H1 (cell line): ENCODE data around the gene CDC5L. TPM values are rescaled to one million over a fixed set of nuclear protein-coding genes. Genes with fewer than 3 reads are reported as not detected.

Experiments
- CTCF ChIA-PET: fragments of 300-600 bp; sonication (Branson Sonifier 250); formaldehyde crosslinking; loops from one replicate; lab custom pipeline; 2021; ENCODE audit not compliant: partially characterized antibody; lab: Charles Lee
- POLR2A ChIA-PET: fragments of 300-600 bp; sonication (Branson Sonifier 250); formaldehyde crosslinking; loops from one replicate; lab custom pipeline; 2021; ENCODE audit warnings: inconsistent platforms; ENCODE audit not compliant: partially characterized antibody; lab: Charles Lee
- DNase-seq, 2 experiments: peaks; one replicate each; pipeline versions ENCODE4 v3.0.0 to v3.0.0-alpha.2; 2010 to 2022; ENCODE audit warnings: low spot score in 2 of 2, low read depth in 1 of 2, mixed read lengths in 1 of 2
- FAIRE-seq: peaks from 2 replicates; lab custom pipeline; 2011; peaks lifted over from hg19 to GRCh38; lab: Jason Lieb, UNC
- H2AFZ ChIP-seq: 2 replicates; pipeline ENCODE4 v1.8.1; 2012; ENCODE audit warnings: low read length, inconsistent platforms
- H2AK5ac ChIP-seq: 2 replicates; pipeline ENCODE4 v1.6.1; 2013; ENCODE audit warnings: low read depth, low read length
- H2BK120ac ChIP-seq: replicated peaks from 2 replicates; pipeline ENCODE3; 2013; ENCODE audit warnings: low read depth, low read length, inconsistent platforms
- H2BK12ac ChIP-seq: 2 replicates; pipeline ENCODE4 v1.6.1; 2013; ENCODE audit warnings: low read depth, low read length
- H2BK15ac ChIP-seq: 2 replicates; pipeline ENCODE4 v1.6.1; 2013; ENCODE audit warnings: low read length
- H2BK20ac ChIP-seq: 2 replicates; pipeline ENCODE4 v1.6.1; 2013; ENCODE audit warnings: low read length
- H2BK5ac ChIP-seq: 2 replicates; pipeline ENCODE4 v1.6.1; 2013; ENCODE audit warnings: low read depth, low read length
- H3K14ac ChIP-seq: 2 replicates; pipeline ENCODE4 v1.6.1; 2013; ENCODE audit warnings: inconsistent platforms; ENCODE audit not compliant: insufficient read length
- H3K18ac ChIP-seq: 2 replicates; pipeline ENCODE4 v1.6.1; 2013; ENCODE audit warnings: low read length; ENCODE audit errors: extremely low read depth
- H3K23ac ChIP-seq: 2 replicates; pipeline ENCODE4 v1.6.1; 2013; ENCODE audit warnings: inconsistent platforms; ENCODE audit not compliant: insufficient read length
- H3K23me2 ChIP-seq: 2 replicates; pipeline ENCODE4 v1.6.1; 2013; ENCODE audit warnings: low read depth, low read length
- H3K27ac ChIP-seq: 2 replicates; pipeline ENCODE4 v1.6.1; 2011; ENCODE audit warnings: low read depth, low read length, inconsistent platforms
- H3K27me3 ChIP-seq, 4 experiments: replicated peaks in 1 of 4; 1 replicate in 1 of 4; 2 replicates in 3 of 4; pipeline versions ENCODE4 v1.6.1 to v1.8.1; 2011 to 2013; ENCODE audit warnings: low read length in 3 of 4, mild to moderate bottlenecking in 3 of 4, inconsistent platforms in 2 of 4, mixed read lengths in 2 of 4, moderate library complexity in 1 of 4; ENCODE audit not compliant: control insufficient read depth in 3 of 4, insufficient read depth in 3 of 4; ENCODE audit errors: extremely low read depth in 1 of 4
- H3K36me3 ChIP-seq, 4 experiments: 2 replicates each; pipeline versions ENCODE4 v1.6.1 to v1.8.1; 2011 to 2013; ENCODE audit warnings: mild to moderate bottlenecking in 4 of 4, low read length in 3 of 4, moderate library complexity in 2 of 4, control low read depth in 1 of 4, inconsistent platforms in 1 of 4; ENCODE audit not compliant: insufficient read depth in 4 of 4, control insufficient read depth in 2 of 4
- H3K4ac ChIP-seq: replicated peaks from 2 replicates; pipeline ENCODE3; 2013; ENCODE audit warnings: low read length, low read depth, mixed read lengths, inconsistent platforms; ENCODE audit not compliant: insufficient read length
- H3K4me1 ChIP-seq, 4 experiments: replicated peaks in 1 of 4; 1 replicate in 1 of 4; 2 replicates in 3 of 4; pipeline versions ENCODE4 v1.6.1 to v1.8.1; 2011 to 2013; ENCODE audit warnings: low read length in 3 of 4, inconsistent platforms in 2 of 4, mixed read lengths in 1 of 4; ENCODE audit not compliant: insufficient read depth in 4 of 4, control insufficient read depth in 3 of 4
- H3K4me2 ChIP-seq, 2 experiments: 2 replicates each; pipeline versions ENCODE4 v1.6.1 to v1.8.1; 2011 to 2013; ENCODE audit warnings: low read depth in 2 of 2, low read length in 2 of 2, control low read depth in 1 of 2, inconsistent platforms in 1 of 2, mild to moderate bottlenecking in 1 of 2; ENCODE audit not compliant: insufficient read depth in 1 of 2
- H3K4me3 ChIP-seq, 4 experiments: fragments of 200-600, 300-600 bp in 1 of 4; sonication (generic), shearing (Covaris generic), sonication (Bioruptor Twin) in 1 of 4; 2 replicates each; pipeline versions ENCODE4 v1.5.1 to v1.8.1; 2011 to 2016; ENCODE audit warnings: low read length in 4 of 4, low read depth in 3 of 4, control low read depth in 2 of 4, inconsistent platforms in 2 of 4, mild to moderate bottlenecking in 2 of 4, mixed read lengths in 1 of 4, moderate library complexity in 1 of 4; ENCODE audit not compliant: insufficient read depth in 2 of 4; ENCODE audit errors: extremely low read depth in 1 of 4
- H3K56ac ChIP-seq: replicated peaks from 2 replicates; pipeline ENCODE3; 2013; ENCODE audit warnings: low read depth, mild to moderate bottlenecking, mixed read lengths, low read length, inconsistent platforms; ENCODE audit not compliant: insufficient read length
- H3K79me1 ChIP-seq: 2 replicates; pipeline ENCODE4 v1.6.1; 2013; ENCODE audit warnings: low read depth, low read length, control low read depth
- H3K79me2 ChIP-seq, 2 experiments: 2 replicates each; pipeline versions ENCODE4 v1.6.1 to v1.8.1; 2012 to 2013; ENCODE audit warnings: low read length in 2 of 2, mild to moderate bottlenecking in 2 of 2, inconsistent platforms in 1 of 2; ENCODE audit not compliant: insufficient read depth in 2 of 2, control insufficient read depth in 1 of 2
- H3K9ac ChIP-seq, 4 experiments: replicated peaks in 1 of 4; 1 replicate in 1 of 4; 2 replicates in 3 of 4; pipeline versions ENCODE4 v1.6.1 to v1.8.1; 2011 to 2013; ENCODE audit warnings: low read depth in 3 of 4, low read length in 3 of 4, control low read depth in 2 of 4, mild to moderate bottlenecking in 2 of 4, moderate library complexity in 2 of 4, inconsistent platforms in 1 of 4; ENCODE audit errors: extremely low read depth in 1 of 4
- H3K9me3 ChIP-seq, 2 experiments: 2 replicates each; pipeline versions ENCODE4 v1.6.1 to v1.8.1; 2012 to 2013; ENCODE audit warnings: mild to moderate bottlenecking in 2 of 2, moderate library complexity in 2 of 2, control low read depth in 1 of 2, inconsistent platforms in 1 of 2, low read depth in 1 of 2, low read length in 1 of 2, mixed read lengths in 1 of 2; ENCODE audit not compliant: insufficient read depth in 2 of 2
- H4K20me1 ChIP-seq, 2 experiments: replicated peaks in 1 of 2; 2 replicates each; pipeline versions ENCODE3 to v1.8.1; 2011 to 2013; ENCODE audit warnings: inconsistent platforms in 2 of 2, low read length in 2 of 2, mild to moderate bottlenecking in 1 of 2; ENCODE audit not compliant: insufficient read depth in 2 of 2, control insufficient read depth in 1 of 2
- H4K5ac ChIP-seq: 2 replicates; pipeline ENCODE4 v1.6.1; 2013; ENCODE audit warnings: low read length, low read depth, mixed read lengths, inconsistent platforms; ENCODE audit not compliant: insufficient read length
- H4K8ac ChIP-seq: 2 replicates; pipeline ENCODE4 v1.8.0; 2013; ENCODE audit warnings: mild to moderate bottlenecking, moderate library complexity, low read length, inconsistent platforms; ENCODE audit not compliant: insufficient read depth; ENCODE audit errors: extremely low read depth
- H4K91ac ChIP-seq: replicated peaks from 2 replicates; pipeline ENCODE3; 2013; ENCODE audit warnings: low read length, mixed read lengths, inconsistent platforms; ENCODE audit not compliant: insufficient read length
- FOSL1 ChIP-seq: IDR thresholded peaks from 2 replicates; pipeline ENCODE4 v1.6.1; 2011; ENCODE audit warnings: mild to moderate bottlenecking, low read depth, low read length, moderate library complexity; ENCODE audit not compliant: insufficient read depth
- JUND ChIP-seq: IDR thresholded peaks from 2 replicates; pipeline ENCODE4 v1.6.1; 2011; ENCODE audit warnings: mild to moderate bottlenecking, improper control_type of control experiment, low read length
- RAD21 ChIP-seq, 2 experiments: IDR thresholded peaks in 1 of 2; conservative IDR thresholded peaks in 1 of 2; 2 replicates each; pipeline ENCODE4 v1.6.1; 2011; ENCODE audit warnings: low read depth in 2 of 2, low read length in 2 of 2, improper control_type of control experiment in 1 of 2, inconsistent platforms in 1 of 2, mild to moderate bottlenecking in 1 of 2, moderate library complexity in 1 of 2
- TEAD4 ChIP-seq: IDR thresholded peaks from 2 replicates; pipeline ENCODE4 v1.6.1; 2012; ENCODE audit warnings: low read depth, low read length, inconsistent platforms, mixed read lengths
- WGBS, 2 experiments: shearing (Covaris generic) in 1 of 2; methylation state at CpG; one replicate each; pipeline versions ENCODE4 v1.1.6 to v1.1.7; 2013 to 2015; ENCODE audit warnings: low lambda C conversion rate in 2 of 2, mixed read lengths in 2 of 2, inconsistent platforms in 1 of 2, low coverage in 1 of 2, missing lambda C conversion rate in 1 of 2; ENCODE audit not compliant: insufficient replicate concordance in 2 of 2, insufficient coverage in 1 of 2, insufficient read length in 1 of 2; ENCODE audit errors: extremely low coverage in 1 of 2, missing lambda C conversion rate in 1 of 2; 5-methylcytosine and 5-hydroxymethylcytosine counted together
- polyA plus RNA-seq, 7 experiments: library from polyadenylated mRNA; depleted of rRNA in 3 of 7; stranded (reverse) in 5 of 7; unstranded in 2 of 7; fragments of >200 nt in 5 of 7; fragments of 200-250 nt in 2 of 7; gene quantifications; 1 replicate in 5 of 7; 2 replicates in 1 of 7; 4 replicates in 1 of 7; pipeline versions ENCODE4 v1.2.1 to v1.2.3, GENCODE V29; 2011 to 2013; ENCODE audit warnings: missing spikeins in 2 of 7, mixed read lengths in 2 of 7
- total RNA-seq: library from RNA; stranded (reverse); fragmentation: NEBNext Ultra II Directional; extraction: Animal tissue kit (Norgen Biotek cat#: 25700); gene quantifications from 2 replicates; pipeline ENCODE4 v1.2.1, GENCODE V29; 2021

The CDC5L gene
- total and polyA plus RNA-seq, 2 of the 8 experiments (the other 6 are each of a cell fraction or from before 2014, with no cell fraction given): 8.4 to 32.8 TPM

- peak overlapping the region; percentile 75; the same call in 1 of the 2 replicates for H2BK20ac ChIP-seq
- 88% methylated on average over 6 of the region's 6 CpGs; no CpG with 5 or more reads in 1 of the 2 experiments for WGBS, 2 experiments
- FAIRE-seq: no peak
- no peak overlapping the region for H4K5ac ChIP-seq
- ChIA-PET POLR2A (no interaction called here), CTCF (interaction anchor here (0.6 to 1.5 kb wide), 7 partner anchors 9 to 118 kb away, joined by 3 to 5 read pairs (median 3); no protein-coding TSS in a partner anchor)
- no peak overlapping the region for H3K27ac ChIP-seq
- H3K27me3 ChIP-seq: no peaks in the 10 kb centered on the region
- no peaks in the 10 kb centered on the region for H3K9me3 ChIP-seq
- H3K14ac ChIP-seq: no peak overlapping the region
- no peaks in the 10 kb centered on the region for H3K23me2 ChIP-seq
- no peak overlapping the region for H3K9ac ChIP-seq
- TF ChIP-seq FOSL1: no peak
- no peak for TF ChIP-seq RAD21 (IDR thresholded peaks at IDR 0.05 in 1 of 2, conservative IDR thresholded peaks at IDR 0.05 in 1 of 2; ENCODE audit: low read depth in 2 of 2, low read length in 2 of 2)
- no peak for TF ChIP-seq JUND
- no peak for TF ChIP-seq TEAD4
- H3K79me1 ChIP-seq: no peaks in the 10 kb centered on the region
- H3K4me2 ChIP-seq: no peak overlapping the region
- no peak overlapping the region for H3K4ac ChIP-seq
- H2AFZ ChIP-seq: no peak overlapping the region
- no peak overlapping the region for H3K23ac ChIP-seq
- H2BK12ac ChIP-seq: no peak overlapping the region
- H3K36me3 ChIP-seq: no peaks in the 10 kb centered on the region
- H3K4me3 ChIP-seq: no peak overlapping the region
- no peak overlapping the region for H4K91ac ChIP-seq
- no peak overlapping the region for H2BK5ac ChIP-seq
- no peaks in the 10 kb centered on the region for H3K79me2 ChIP-seq
- H3K4me1 ChIP-seq: peaks cover 0 to 2% (median 0%) of the 10 kb centered on the region in 4 experiments; a peak in 2 of 7 replicates
- peak overlapping the region; percentile 75; the same call in 1 of the 2 replicates for H4K8ac ChIP-seq
- H4K20me1 ChIP-seq: no peaks in the 10 kb centered on the region
- H2BK120ac ChIP-seq: no peak overlapping the region
- no peak overlapping the region for H3K56ac ChIP-seq
- no peak for DNase-seq
- no peak overlapping the region for H2BK15ac ChIP-seq
- no peak overlapping the region for H3K18ac ChIP-seq
- no peak overlapping the region for H2AK5ac ChIP-seq
These were observed 102.6 kb downstream of the CDC5L start for GRCh38 chr6:44489910-44490604.
